HG03575 (cell line): ENCODE data around the gene FUNDC1.

ENCODE experiments used
- ATAC-seq: cut with Tn5 transposase; IDR thresholded peaks from one replicate; pipeline ENCODE4 v1.9.1; 2021; ENCODE audit not compliant: unreplicated experiment, insufficient number of reproducible peaks, low FRiP score; ENCODE audit errors: extremely low read depth

Gene FUNDC1

DNA sequence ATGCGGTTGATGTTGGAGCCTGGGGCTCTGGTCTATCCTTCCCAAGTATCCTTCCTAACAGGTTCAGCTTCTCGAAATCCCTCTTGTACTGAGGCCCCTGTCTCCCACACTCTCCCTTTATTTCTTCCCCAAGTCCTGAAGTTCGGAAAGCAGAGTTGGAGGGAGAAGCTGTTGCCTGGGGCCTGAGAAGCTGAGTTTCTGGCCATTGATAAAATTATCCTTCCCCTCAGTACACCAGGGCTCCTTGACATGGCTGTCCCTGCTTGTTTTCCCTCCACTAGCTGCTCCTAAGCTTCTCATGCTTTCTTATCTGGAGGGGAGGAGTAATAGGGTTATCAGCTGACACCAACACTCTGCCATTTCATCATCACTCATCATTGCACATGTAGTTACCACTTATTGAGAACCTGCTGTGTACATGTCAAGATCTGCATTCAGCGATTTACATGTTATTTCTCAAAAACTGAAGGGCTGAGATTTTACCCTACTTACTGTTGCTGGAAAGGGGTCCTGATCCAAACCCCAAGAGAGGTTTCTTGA is 58.0 kb downstream of the FUNDC1 start:
- no peak for ATAC-seq

- ATAC-seq: no peak
Observed at GRCh38 chrX:44483965-44484606, 58.6 kb downstream of the FUNDC1 start.

- ATAC-seq: no peak
Observed at GRCh38 chrX:44482575-44482974, 60.1 kb downstream of the FUNDC1 start.

DNA sequence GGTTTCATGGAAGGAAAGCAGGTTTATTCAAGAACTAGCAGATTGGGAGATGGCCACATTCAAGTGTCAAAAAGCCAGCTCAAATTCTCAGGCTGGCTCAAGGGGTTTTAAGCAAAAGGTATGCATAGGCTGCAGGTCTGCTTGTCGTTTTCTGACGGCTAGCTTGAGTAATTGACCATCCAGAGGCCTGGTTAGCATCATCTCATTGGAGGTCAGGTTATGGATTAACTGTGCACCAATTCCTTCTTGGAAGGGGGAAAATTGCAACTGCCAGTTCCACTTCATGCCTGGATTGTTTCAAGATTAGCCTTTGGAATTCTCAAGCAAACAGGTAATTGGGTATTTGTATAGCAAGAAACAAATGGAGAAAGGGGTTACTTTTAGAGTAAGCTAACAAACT is 62.1 kb downstream of the FUNDC1 start:
- no peak for ATAC-seq

GRCh38 chrX:44474410-44474809 is 68.2 kb downstream of the FUNDC1 start:
- ATAC-seq: no peak
